HG03575 (cell line): ENCODE measurements around the gene CCDC57.

Experiments used
- ATAC-seq: cut with Tn5 transposase; IDR thresholded peaks from one replicate; pipeline ENCODE4 v1.9.1; 2021; ENCODE audit not compliant: unreplicated experiment, insufficient number of reproducible peaks, low FRiP score; ENCODE audit errors: extremely low read depth

CCDC57 gene

GRCh38 chr17:82118168-82118814 is 94.4 kb downstream of the CCDC57 start:
- ATAC-seq = no peak

GRCh38 chr17:82117139-82118090 is 95.2 kb downstream of the CCDC57 start:
- ATAC-seq = no peak

GRCh38 chr17:82116246-82116645 is 96.4 kb downstream of the CCDC57 start:
- ATAC-seq = no peak

DNA sequence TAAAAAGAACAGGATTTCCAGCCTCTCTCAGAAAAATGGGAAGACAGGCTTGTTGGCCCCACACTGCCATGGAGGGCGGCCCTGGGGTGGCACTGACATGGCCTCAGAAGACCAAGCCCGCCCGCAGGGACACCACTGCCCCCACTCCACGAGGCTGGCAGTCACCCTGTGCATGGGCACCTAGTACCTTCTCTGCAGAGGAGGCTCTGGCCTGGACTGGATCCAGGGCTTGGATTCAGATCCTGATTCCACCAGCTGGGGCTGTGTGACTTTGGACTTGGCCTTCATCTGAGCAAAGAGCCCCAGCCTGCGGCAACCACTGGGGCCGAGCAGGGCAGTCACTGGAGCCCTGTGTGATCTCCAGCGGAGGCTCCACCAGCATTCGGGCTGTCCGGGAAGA is 97.8 kb downstream of the CCDC57 start:
- no peak for ATAC-seq

DNA sequence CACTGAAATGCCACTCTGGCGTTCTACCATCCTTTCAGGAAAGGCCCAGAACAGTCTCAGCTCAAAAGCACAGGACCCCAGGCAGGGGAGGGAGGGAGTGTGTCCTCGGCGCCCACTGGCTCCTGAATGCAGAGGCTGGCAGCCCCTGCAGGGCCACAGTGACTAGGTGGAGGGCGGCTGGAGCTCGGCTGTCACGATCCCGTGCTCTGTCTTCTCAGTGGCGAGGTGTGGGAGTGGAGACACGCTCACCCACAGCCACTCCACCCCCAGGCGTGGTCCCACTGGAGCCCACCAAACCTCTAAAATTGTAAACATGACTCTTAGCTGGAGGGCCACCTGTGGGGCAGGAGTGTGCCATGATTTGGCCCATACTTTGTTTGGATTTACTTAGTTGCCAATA is 98.2 kb downstream of the CCDC57 start:
- no peak for ATAC-seq

DNA sequence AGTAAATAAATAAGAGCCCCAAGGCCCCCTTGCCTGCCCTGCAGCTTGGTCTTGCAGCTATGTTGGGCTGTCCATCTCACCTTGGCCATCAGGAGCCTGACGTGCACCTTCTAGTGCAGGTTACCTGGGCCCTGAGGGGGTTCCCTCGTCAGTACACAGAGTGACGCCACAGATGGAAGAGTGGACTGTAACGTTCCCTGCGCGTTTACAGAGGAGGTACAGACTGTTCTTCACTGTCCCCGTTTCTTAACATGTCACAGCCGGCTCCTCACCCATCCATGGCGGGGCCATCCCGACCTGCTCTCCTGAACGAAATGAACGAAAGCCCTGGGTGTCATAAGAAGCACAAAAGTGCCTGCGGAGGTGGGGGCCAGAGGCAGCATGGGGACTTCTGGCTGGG is 98.7 kb downstream of the CCDC57 start:
- ATAC-seq = no peak

GRCh38 chr17:82113422-82113821 is 99.2 kb downstream of the CCDC57 start:
- no peak for ATAC-seq

GRCh38 chr17:82112914-82113311 is 99.7 kb downstream of the CCDC57 start:
- no peak for ATAC-seq

- ATAC-seq = no peak
These were observed 100.3 kb downstream of the CCDC57 start for GRCh38 chr17:82112181-82112913.

GRCh38 chr17:82110298-82110697 is 102.3 kb downstream of the CCDC57 start:
- no peak for ATAC-seq

DNA sequence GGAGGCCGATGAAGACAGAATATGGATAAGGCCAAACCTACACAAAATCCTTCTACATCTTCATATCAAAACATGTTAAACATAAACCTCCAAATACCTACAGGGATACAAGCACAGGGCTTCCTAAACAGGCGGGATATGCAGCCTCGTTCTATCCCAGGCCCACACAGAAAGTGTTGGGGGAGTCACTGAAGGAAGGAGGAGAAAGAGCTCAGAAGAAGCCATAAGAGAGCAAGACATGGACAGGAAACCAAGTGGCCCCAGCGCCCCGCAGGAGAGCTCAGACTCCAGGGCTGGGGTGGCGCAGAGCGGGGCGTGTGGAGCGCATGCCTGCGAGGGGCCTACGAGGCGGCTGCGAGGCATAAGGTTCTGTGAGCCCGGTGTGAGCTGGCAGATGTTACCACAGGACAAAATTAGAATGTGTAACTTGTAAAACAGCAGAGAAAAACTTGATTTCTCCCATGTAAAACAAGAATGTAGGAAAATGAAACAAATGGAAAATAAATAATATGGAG is 103.6 kb downstream of the CCDC57 start:
- no peak for ATAC-seq

GRCh38 chr17:82108496-82108945 is 104.1 kb downstream of the CCDC57 start:
- ATAC-seq = no peak

GRCh38 chr17:82108038-82108437 is 104.6 kb downstream of the CCDC57 start:
- ATAC-seq = no peak

DNA sequence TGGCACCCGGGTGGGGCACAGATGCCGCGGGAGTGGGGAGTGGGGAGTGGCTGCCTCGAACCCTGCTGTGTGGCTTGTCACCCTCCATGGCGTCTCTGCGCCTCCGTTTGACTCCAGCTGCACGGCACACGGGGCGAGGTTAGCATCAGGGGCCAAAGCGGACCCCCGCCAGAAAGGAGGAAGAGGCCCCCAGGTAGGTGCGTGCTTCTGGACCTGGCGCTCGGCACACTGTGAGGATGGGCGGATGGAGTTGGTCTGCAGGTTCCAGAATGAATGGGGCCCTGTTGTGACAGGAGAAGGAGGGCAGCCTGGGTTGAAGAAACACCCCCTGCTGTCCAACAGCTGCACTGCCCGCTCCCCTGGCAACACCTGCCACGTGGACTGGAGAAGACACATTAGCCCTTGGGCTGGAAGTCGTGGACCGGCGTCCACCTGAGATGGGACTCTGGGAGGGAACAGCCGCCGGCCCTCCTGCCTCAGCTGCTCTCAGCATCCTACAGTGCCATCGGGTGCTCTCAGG is 105.2 kb downstream of the CCDC57 start:
- ATAC-seq = no peak

GRCh38 chr17:82106688-82107305 is 105.8 kb downstream of the CCDC57 start:
- ATAC-seq = no peak

DNA sequence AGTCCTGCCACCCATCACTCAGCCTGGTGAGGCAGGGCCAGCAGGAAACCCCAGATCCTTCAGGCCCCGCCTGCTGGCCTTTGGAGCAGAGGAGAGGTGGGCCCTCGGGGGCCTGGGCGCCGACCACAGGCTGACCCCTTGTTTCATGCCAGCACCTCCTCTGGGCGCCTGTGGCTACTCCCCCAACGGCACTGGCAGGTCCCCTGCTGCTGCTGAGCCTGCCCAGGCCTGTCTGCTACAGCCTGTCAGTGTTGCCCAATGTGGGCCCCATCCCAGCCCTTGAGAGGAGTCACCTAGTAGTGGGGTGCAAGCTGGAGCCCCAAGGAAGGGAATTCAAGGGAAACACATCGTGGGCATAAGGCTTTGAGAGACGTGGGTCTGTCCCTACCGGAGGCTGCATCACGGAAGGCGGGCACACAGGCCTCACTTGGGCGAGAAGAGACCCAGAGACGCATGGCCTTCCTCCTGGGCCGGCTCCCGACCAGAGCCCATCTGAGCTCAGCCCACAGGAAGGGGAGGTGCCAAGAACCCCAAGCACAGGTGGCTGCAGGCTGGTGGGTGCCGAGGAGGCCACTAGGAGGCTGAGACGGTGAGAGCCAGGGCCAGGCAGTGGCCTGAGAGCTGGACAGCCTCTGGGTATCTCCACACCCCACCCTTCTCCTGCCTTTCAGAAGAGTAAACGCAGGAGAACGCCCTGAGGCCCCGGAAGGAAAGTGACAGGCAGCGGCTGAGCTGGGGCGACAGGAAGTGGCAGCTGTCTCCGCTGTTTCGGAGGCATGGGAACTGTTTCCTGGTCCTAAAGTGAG is 106.6 kb downstream of the CCDC57 start:
- ATAC-seq = no peak

GRCh38 chr17:82105417-82105881 is 107.2 kb downstream of the CCDC57 start:
- ATAC-seq = no peak
